Neural cell (in vitro differentiated cells): ENCODE measurements around the gene GFRA1. TPM values are rescaled to one million over a fixed set of nuclear protein-coding genes. Genes with fewer than 3 reads are reported as not detected.
A peak's percentile ranks its signal among the peaks of the same experiment; 100 is the strongest.

Experiments
- H2AFZ ChIP-seq: fragments of 200-600, 300-800 bp; sonication (generic), shearing (Covaris generic); 2 replicates; pipeline ENCODE4 v1.6.0; 2014; ENCODE audit warnings: low read depth, mild to moderate bottlenecking, antibody characterized with exemption, low read length, moderate library complexity
- H3F3A ChIP-seq: fragments of 200-600 bp; shearing (Covaris generic); 2 replicates; pipeline ENCODE4 v1.6.1; 2016; ENCODE audit warnings: mild to moderate bottlenecking, moderate library complexity, mixed read lengths, antibody characterized with exemption, low read length; ENCODE audit not compliant: insufficient read depth, poor library complexity, severe bottlenecking
- H3K27ac ChIP-seq: fragments of 200-600, 300-800 bp; sonication (generic), shearing (Covaris generic); 2 replicates; pipeline ENCODE4 v1.5.1; 2014; ENCODE audit warnings: mild to moderate bottlenecking, low read length, moderate library complexity
- H3K27me3 ChIP-seq: fragments of 300-800, 200-600 bp; sonication (generic), shearing (Covaris generic); 2 replicates; pipeline ENCODE4 v1.6.0; 2014; ENCODE audit warnings: mild to moderate bottlenecking, low read depth, low read length, moderate library complexity; ENCODE audit not compliant: insufficient read depth
- H3K36me3 ChIP-seq: fragments of 300-800, 200-600 bp; sonication (generic), shearing (Covaris generic); 2 replicates; pipeline ENCODE4 v1.5.1; 2014; ENCODE audit warnings: mild to moderate bottlenecking, antibody characterized with exemption, low read length, moderate library complexity; ENCODE audit not compliant: insufficient read depth
- H3K4me2 ChIP-seq: fragments of 300-800, 200-600 bp; sonication (generic), shearing (Covaris generic); 2 replicates; pipeline ENCODE4 v1.6.0; 2014; ENCODE audit warnings: mild to moderate bottlenecking, low read length
- H3K4me3 ChIP-seq: fragments of 300-800, 200-600 bp; sonication (generic), shearing (Covaris generic); 2 replicates; pipeline ENCODE4 v1.5.1; 2014; ENCODE audit warnings: mild to moderate bottlenecking, low read length, moderate library complexity
- H3K79me2 ChIP-seq: fragments of 200-600 bp; shearing (Covaris generic); replicated peaks from 2 replicates; pipeline ENCODE4 v1.6.0; 2014; ENCODE audit warnings: mild to moderate bottlenecking, low read length, moderate library complexity; ENCODE audit not compliant: insufficient read depth
- H3K9ac ChIP-seq: fragments of 300-800, 200-600 bp; sonication (generic), shearing (Covaris generic); 2 replicates; pipeline ENCODE4 v1.6.1; 2016; ENCODE audit warnings: mild to moderate bottlenecking, low read length, mixed read lengths
- H3K9me2 ChIP-seq: fragments of 200-600 bp; shearing (Covaris generic); 2 replicates; pipeline ENCODE4 v1.6.1; 2016; ENCODE audit warnings: mild to moderate bottlenecking, low read length, mixed read lengths; ENCODE audit not compliant: insufficient read depth
- H3K9me3 ChIP-seq: fragments of 200-600, 300-800 bp; sonication (generic), shearing (Covaris generic); 2 replicates; pipeline ENCODE4 v1.6.1; 2016; ENCODE audit warnings: mild to moderate bottlenecking, mixed run types, low read length, moderate library complexity, mixed read lengths
- H4K20me1 ChIP-seq: fragments of 200-600 bp; shearing (Covaris generic); 2 replicates; pipeline ENCODE4 v1.6.1; 2016; ENCODE audit warnings: mild to moderate bottlenecking, mixed run types; ENCODE audit not compliant: insufficient read depth
- CTCF ChIP-seq: fragments of 450-650 bp; IDR thresholded peaks from 2 replicates; pipeline ENCODE4 v1.5.1; 2014; ENCODE audit warnings: antibody characterized with exemption, mild to moderate bottlenecking, moderate library complexity; ENCODE audit not compliant: poor library complexity, severe bottlenecking
- EP300 ChIP-seq: fragments of 450-650 bp; conservative IDR thresholded peaks from 2 replicates; pipeline ENCODE4 v1.6.1; 2014; ENCODE audit warnings: antibody characterized with exemption, mild to moderate bottlenecking, moderate library complexity; ENCODE audit not compliant: poor library complexity, severe bottlenecking
- EZH2 ChIP-seq: fragments of 200-600, 300-800 bp; shearing (Covaris generic), sonication (generic); IDR thresholded peaks from 2 replicates; pipeline ENCODE4 v1.6.1; 2014; ENCODE audit warnings: antibody characterized with exemption, low read length, borderline replicate concordance, mild to moderate bottlenecking; ENCODE audit not compliant: insufficient read depth, poor library complexity, severe bottlenecking
- MXI1 ChIP-seq: fragments of 450-650 bp; conservative IDR thresholded peaks from 2 replicates; pipeline ENCODE4 v1.6.1; 2014; ENCODE audit warnings: antibody characterized with exemption, mild to moderate bottlenecking; ENCODE audit not compliant: poor library complexity, severe bottlenecking
- POLR2AphosphoS5 ChIP-seq: IDR thresholded peaks from 2 replicates; pipeline ENCODE4 v1.6.1; 2012
- RAD21 ChIP-seq: fragments of 450-650 bp; conservative IDR thresholded peaks from 2 replicates; pipeline ENCODE4 v1.6.1; 2014; ENCODE audit warnings: antibody characterized with exemption, mild to moderate bottlenecking, moderate library complexity
- REST ChIP-seq: IDR thresholded peaks from 2 replicates; pipeline ENCODE4 v1.6.1; 2012; ENCODE audit warnings: borderline replicate concordance
- SMC3 ChIP-seq: fragments of 450-650 bp; conservative IDR thresholded peaks from 2 replicates; pipeline ENCODE4 v1.6.1; 2014; ENCODE audit warnings: antibody characterized with exemption, mild to moderate bottlenecking, moderate library complexity; ENCODE audit not compliant: poor library complexity
- TAF1 ChIP-seq: IDR thresholded peaks from 2 replicates; pipeline ENCODE4 v1.6.1; 2012; ENCODE audit warnings: low read depth
- polyA plus RNA-seq: library from polyadenylated mRNA; depleted of rRNA; stranded (reverse); fragments of >200 nt; gene quantifications from 2 replicates; pipeline ENCODE4 v1.2.3, GENCODE V29; 2014

GFRA1 gene
- polyA plus RNA-seq, 1 donor from 2014 or later: 2.3 TPM

- Histone ChIP-seq H3K9me3 (no peaks in the 10 kb centered on the region), H2AFZ (no peak overlapping the region), H3K9ac (no peak overlapping the region), H3K4me3 (no peak overlapping the region), H4K20me1 (no peaks in the 10 kb centered on the region), H3K27ac (no peak overlapping the region), H3K36me3 (no peaks in the 10 kb centered on the region), H3K27me3 (no peaks in the 10 kb centered on the region), H3K4me2 (no peak overlapping the region), H3K9me2 (no peaks in the 10 kb centered on the region), H3K79me2 (no peaks in the 10 kb centered on the region), H3F3A (no peaks in the 10 kb centered on the region)
- TF ChIP-seq RAD21: peak; percentile 90
- TF ChIP-seq POLR2AphosphoS5: no peak
- peak; percentile 86 for TF ChIP-seq CTCF
- no peak for TF ChIP-seq EP300
- TF ChIP-seq EZH2: no peak
- TF ChIP-seq REST: no peak
- no peak for TF ChIP-seq TAF1
- no peak for TF ChIP-seq MXI1
- peak; percentile 90 for TF ChIP-seq SMC3
Observed at GRCh38 chr10:116287906-116288501, 15.0 kb upstream of the GFRA1 start.

GRCh38 chr10:116286626-116287200 is 13.7 kb upstream of the GFRA1 start:
- Histone ChIP-seq H3K9me2 (no peaks in the 10 kb centered on the region), H3K27me3 (no peaks in the 10 kb centered on the region), H3K4me3 (no peak overlapping the region), H3F3A (no peaks in the 10 kb centered on the region), H3K27ac (no peak overlapping the region), H4K20me1 (no peaks in the 10 kb centered on the region), H2AFZ (no peak overlapping the region), H3K79me2 (no peaks in the 10 kb centered on the region), H3K36me3 (no peaks in the 10 kb centered on the region), H3K4me2 (no peak overlapping the region), H3K9me3 (no peaks in the 10 kb centered on the region), H3K9ac (no peak overlapping the region)
- TF ChIP-seq CTCF (no peak), SMC3 (no peak), REST (no peak)
